Stimulated activated CD8-positive, alpha-beta memory T cell treated with anti-CD3 and anti-CD28 coated beads, Interleukin-12 subunit alpha, Interleukin-12 subunit beta, amount 100 ng/mL, for 4 hours (primary cell): ENCODE measurements around the gene SHISA9.

ENCODE experiments used
- DNase-seq: peaks from one replicate; pipeline ENCODE4 v3.0.0-alpha.2; 2020; ENCODE audit warnings: low read depth

The SHISA9 gene

DNA sequence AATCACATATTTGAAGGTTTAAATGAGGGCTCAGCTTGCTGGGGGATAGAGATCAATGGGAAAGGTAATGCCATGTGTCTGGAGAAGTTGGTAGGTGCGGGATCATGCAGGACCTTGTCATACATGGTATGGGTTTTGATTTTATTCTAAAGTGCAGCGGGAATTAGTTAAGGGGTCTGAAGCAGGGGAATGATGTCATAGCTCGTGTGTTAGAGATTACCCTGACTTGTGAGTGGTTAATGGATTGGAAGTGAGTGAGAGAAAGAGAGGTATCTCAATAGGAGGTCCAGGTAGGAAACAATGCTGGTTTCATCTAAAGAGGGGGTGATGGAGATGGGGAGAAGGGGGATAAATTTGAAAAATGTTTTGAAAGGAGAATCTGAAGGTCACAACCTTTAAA lies 280.0 kb downstream of the SHISA9 start:
- DNase-seq: no peak

DNA sequence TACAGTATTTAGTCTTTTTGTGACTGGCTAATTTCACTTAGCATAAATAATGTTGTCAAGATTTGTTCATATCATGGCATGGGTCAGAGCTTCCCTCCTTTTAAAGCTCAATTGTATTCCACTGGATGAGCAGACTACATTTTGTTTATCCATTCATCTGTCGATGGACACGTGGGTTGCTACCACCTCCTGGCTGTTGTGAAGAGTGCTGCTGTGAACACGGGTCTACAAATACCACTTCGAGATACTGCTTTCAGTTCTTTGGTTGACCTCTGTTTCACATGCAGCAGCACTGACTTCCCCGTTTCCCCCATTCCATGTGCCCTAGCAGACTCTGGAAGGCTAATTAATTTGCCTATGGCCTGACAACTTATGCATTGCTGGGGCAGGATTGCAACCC lies 285.4 kb downstream of the SHISA9 start:
- DNase-seq: no peak

DNA sequence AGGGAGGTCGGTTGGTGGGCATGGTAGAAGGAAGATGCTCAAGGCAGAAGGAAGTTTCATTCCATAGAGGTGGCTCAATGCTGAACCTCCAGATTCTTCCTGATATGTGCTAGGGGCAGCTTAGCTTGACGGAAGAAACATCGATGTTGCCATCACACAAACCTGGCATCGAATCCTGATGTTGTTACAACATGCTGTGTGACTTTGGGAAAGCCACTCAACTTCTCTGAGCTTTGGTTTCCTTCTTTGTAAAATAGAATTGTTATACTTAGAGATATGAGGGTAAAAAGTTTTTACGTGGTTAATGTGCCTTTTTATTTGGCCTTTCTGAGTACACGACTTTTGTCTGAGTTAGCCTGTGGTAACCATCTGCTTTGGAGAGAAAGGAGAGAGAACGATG lies 287.9 kb downstream of the SHISA9 start:
- DNase-seq: no peak

DNA sequence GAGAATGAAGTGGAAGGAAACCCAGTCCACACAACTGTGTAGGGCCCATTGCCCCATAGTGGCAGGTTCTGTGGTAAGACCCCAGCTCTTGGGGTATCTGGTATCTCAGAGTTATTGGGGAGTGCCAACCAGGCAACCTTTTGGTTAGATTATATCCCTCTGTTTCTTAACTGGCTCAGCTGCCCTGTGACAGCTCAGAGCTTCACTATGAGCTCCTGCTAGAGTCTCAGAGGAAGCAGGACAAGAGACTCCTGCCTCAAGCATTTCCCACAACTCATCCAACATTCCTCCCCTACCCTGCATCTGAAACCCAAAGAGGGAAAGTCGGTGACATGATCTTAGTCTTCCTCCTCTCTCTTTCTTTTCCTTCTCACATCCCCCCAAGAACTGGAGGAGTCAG lies 292.3 kb downstream of the SHISA9 start:
- DNase-seq: no peak

DNA sequence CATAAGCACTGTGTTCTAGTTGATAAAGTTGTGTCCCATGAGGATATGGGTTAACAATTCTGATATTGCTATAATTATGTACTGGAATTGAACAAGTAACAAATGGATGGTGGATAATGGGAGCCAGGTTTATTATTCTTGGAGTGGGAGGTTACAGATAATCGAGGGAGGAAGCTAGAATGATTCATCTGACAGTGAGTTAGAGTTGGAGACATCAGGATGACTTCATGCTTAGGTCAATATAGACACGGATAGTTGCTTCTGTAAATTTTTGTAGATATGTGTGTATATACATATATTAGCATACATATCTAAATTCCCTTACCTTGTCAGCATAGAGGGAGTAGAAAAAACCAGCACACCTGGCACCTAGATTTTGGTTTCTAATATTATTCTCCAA lies 293.4 kb downstream of the SHISA9 start:
- DNase-seq: no peak

DNA sequence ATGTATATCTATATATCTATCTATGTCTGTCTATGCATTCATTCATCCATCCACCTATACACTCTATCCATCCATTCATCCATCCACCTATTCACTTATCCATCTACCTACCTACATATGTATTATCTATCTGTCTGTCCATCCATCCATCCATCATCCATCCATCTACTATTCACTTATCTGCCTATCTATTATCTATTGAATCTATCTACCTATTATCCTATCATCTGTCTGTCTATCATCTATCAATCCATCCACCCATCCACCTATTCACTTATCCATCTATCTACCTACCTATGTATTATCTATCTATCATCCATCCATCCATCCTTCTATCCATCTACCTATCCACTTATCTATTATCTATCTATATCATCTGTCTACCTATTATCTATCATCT lies 302.3 kb downstream of the SHISA9 start:
- no peak for DNase-seq

DNA sequence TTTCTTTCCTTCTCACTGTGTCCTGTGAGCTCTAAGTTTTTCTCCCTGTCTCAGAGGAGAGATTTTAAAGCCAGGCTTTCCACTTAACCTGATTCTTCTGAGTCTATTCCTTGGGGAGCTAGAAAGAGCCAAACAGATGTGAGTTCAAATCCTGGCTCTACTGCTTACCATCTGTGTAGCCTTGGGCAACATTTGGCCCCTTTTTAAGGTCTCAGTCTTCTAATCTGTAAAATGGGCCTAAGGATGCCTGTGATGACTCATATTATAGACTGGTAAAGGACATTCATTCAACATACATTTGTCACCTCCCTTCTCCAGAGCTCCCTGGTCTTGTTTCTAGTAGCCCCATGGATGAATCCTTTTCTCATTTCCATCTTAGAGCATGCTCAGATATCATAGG lies 304.0 kb downstream of the SHISA9 start:
- DNase-seq: no peak

DNA sequence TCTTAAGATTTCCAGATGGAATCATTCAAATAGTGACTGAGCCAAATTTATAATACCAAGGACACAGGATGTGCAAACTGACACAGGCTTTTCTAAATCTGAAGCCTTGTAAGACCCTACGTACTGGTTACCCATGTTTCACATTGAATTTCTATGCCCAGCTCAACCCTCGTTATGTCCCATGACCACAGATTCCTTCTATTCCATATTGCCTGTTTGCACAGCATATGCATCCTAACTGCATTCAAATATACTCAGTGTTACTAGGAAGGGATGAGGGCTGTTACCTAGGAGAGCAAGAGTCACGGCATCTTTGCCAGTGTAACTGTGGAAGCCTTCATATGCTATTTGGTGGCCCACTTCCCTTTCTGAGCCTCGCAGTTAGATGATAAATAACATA lies 305.2 kb downstream of the SHISA9 start:
- DNase-seq: no peak

DNA sequence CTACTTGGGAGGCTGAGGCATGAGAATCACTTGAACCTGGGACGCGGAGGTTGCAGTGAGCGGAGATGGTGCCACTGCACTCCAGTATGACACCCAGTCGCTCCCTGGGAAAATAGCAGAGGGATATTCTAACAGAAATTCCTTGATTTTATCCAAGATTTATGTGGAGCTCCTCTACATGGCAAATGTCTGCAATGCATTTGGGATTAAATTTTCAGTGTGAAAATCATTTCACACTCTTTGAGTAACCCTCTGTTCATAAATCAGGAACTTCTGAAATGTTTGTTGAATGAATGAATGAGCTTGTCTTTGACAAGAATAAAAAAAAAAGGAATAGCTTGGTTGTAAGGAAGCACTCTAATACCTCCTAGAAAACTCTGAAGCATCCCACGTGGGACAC lies 305.8 kb downstream of the SHISA9 start:
- no peak for DNase-seq

DNA sequence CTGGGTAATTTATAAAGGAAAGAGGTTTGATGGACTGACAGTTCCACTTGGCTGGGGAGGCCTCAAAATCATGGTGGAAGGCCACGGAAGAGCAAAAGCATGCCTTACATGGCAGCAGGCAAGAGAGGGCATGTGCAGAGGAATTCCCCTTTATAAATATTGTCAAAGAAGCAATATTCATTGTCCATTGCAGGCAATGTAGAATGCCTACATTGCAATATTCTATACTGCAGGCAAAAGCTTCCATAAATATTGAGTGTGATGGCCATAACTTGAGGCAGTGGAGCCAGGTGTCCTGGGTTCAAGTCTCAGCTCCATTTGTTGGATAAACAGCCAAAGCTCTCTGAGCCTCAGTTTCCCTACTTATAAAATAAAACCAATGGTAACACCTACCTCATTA lies 322.3 kb downstream of the SHISA9 start:
- no peak for DNase-seq

DNA sequence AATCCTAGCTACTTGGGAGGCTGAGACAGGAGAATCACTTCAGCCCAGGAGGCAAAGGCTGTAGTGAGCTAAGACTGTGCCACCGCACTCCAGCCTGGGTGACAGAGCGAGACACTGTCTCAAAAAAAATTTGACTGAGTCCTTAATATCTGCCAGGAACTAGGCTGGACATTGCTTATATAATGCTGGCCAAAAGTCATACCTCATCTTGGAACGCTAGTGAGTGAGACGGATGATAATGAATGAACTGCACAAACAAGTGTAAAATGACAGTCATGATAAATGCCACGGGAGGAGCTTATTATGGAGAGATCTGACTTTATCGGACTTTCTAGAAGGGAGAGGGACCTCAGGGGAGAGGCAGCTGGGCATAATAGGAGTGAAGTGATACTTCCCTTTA lies 327.6 kb downstream of the SHISA9 start:
- no peak for DNase-seq

DNA sequence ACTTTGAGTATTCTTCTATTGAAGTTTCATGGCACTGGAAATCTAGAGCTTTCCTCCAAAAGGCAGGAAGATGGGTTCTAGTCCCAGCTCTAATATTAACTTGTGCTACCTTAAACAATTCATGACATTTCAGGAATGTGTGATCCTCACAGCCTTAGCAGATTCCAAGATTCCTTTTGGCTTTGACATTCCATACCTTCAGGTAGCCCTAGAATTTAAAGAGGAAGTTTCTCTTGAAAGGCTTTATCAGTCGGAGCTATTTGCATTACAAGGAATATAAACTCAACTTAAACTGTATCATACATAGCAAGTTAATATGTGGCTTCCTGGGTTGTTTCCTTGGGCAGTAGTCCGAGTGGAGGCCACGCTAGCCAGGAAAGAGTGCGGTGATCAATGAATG lies 330.0 kb downstream of the SHISA9 start:
- DNase-seq: no peak

DNA sequence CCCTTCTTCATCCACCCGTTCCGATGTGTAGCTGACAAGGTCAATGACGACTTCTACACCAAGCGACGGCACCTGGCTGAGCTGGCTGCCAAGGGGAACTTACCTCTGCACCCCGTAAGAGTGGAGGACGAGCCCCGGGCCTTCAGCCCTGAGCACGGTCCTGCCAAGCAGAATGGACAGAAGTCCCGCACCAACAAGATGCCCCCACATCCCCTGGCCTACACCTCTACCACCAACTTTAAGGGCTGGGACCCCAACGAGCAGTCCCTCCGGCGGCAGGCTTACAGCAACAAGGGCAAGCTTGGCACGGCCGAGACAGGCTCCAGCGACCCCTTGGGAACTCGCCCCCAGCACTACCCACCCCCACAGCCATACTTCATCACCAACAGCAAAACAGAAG lies 333.6 kb downstream of the SHISA9 start:
- DNase-seq: no peak

DNA sequence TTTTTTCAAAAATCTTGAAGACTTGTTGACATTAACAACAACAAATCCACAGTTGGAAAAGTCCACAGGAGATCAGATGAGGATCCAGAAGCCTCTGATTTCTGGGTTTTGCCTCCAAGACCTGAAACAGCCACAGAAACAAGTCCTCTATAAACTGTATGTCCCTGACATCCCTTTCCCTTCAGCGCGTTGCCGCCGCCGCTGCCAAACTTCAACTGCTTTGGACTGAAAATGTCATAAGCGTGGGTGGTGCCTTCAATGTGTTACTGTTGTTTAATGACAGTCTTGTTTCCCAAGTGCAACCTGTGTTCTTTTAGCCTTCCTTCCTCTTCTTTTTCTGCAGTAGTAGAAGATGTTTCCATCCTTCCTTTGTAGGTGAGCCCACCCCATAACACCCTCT lies 334.9 kb downstream of the SHISA9 start:
- no peak for DNase-seq

DNA sequence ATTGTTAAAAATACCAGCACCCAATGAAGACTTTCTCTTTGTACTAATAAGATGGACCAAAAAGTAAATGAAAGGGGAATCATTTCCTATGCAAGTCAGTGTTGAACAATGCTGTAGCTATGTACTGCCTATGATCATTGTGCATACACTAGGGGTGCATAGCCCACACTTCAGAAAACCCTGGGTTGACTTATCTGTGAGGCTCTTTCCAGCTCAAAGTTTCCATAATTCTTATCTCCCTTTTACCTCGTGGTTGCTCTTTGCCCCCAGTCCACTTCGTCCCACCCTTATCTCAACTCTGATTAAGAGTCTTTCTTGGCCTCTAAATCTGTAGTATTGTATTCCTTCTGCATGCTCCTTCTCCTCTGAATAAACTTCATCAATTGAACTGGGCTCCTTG lies 336.8 kb downstream of the SHISA9 start:
- DNase-seq: no peak

DNA sequence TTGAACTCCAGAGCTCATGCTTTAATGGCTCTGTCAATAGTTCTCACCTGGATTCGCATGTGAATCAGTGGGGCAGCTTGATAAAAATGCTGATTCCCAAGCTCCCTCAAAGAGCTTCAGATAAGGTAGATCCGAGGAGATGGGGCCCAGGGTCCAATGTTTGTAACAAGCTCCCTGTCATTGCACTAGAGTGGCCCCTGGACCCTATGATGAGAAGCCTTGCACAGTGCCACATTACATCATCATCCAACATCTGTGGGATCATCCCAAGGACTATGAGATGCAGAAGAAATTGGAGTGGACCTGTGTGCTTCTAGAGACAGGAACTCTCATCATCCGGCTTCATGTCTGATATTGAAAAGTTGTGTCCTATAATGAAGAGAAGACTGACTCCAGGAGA lies 340.8 kb downstream of the SHISA9 start:
- no peak for DNase-seq

DNA sequence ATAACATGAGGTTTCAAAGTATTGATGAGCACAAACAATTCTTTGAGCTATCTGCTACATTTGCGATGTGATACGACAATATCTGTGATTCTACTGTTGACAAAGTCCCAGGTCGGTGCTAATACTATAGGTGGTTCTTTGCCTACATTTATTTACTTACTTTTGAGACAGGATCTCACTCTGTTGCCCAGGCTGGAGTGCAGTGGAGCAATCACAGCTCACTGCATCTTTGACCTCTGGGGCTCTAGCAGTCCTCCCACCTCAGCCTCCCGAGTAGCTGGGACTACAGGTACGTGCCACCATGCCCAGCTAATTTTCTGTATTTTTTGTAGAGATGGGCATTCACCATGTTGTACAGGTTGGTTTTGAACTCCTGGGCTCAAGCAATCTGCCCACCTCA lies 343.4 kb downstream of the SHISA9 start:
- DNase-seq: no peak

DNA sequence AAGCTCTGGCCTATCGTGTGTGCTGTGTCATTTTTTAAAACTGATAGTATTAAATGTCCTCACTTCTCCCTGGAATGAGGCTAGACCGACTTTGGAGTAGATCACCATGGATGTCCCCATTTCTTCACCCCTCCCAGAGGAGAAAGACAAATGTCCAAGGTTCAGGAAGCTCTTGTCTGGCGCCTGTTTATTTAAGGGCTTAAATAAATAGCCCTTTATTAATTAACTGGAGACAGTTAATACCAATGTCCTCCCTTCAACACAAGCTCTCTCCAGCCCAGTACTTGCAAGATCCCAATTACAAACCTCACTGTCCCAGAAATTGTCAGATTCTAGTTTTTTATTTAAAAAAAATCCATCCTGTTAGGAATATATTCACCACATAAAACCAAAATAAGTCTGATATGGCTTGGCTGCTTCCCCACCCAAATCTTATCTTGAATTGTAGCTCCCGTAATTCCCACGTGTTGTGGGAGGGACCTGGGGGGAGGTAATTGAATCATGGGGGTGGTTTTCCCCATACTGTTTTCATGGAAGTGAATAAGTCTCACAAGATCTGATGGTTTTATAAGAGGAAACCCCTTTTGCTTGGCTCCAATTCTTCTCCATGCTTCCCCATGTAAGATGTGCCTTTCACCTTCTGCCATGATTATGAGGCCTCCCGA lies 344.4 kb downstream of the SHISA9 start:
- no peak for DNase-seq

DNA sequence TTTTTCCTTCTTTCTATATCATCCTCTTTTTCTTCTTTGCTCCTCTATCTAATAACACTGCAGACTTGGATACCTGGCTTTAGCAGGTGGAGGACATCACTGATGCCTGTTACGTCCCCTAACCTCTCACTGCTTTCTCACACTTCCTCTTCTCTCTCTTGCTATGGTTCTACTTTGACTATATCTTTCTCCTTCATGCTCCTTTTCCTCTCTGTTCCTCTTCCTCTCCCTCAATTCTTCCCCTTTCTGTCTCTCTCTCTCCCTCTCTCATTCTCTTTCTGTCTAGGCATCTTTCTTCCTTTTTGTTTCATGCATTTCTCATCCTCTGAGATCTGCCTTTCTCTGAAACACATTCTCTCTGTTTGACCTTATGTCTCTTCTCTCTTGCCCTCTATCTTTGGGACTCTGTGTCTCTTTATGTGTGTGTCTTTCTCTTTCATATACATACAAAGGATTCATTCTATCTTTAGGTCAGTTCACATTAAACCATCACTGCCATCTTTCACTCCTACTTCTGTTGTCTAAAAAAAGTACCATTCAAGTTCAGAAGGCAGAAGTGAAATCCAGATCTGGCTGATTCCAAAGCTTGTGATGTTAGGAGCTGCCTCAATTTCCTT lies 353.7 kb downstream of the SHISA9 start:
- no peak for DNase-seq

DNA sequence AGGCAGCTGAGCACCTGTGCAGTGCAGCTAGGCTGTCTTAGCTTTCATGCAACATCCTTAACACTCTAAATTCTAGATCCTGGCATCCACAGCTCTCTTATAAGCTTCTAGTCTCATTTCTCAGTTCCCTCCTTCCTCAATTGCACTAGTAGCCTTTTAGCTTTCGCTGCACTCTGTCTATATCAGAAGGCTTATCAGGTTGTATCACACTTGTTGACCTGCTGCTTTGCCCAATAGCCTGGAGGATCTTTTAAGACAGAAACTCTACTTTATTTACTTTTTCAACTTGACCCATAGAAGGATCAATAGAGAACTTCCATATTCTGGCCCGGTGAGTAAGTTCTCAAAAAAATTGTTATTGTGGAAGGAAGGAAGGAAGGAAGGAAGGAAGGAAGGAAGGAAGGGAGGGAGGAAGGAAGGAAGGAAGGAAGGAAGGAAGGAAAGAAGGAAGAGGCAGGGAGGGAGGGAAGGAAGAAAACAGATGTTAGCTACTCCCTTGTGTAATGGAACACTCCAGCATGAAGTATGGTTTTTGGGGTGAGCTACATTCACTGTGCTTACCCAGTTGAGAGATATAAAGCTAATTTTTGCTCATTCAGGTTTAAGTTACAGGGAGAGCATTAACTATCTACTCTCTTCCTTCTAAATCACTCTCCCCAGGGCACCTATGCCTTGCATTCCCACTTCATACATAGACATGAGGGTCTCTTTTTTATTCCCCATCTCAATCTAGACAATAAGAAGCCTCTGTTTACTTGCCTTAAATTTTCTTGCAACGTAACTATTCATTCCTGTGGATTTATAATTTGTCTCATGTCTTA lies 361.1 kb downstream of the SHISA9 start:
- no peak for DNase-seq

DNA sequence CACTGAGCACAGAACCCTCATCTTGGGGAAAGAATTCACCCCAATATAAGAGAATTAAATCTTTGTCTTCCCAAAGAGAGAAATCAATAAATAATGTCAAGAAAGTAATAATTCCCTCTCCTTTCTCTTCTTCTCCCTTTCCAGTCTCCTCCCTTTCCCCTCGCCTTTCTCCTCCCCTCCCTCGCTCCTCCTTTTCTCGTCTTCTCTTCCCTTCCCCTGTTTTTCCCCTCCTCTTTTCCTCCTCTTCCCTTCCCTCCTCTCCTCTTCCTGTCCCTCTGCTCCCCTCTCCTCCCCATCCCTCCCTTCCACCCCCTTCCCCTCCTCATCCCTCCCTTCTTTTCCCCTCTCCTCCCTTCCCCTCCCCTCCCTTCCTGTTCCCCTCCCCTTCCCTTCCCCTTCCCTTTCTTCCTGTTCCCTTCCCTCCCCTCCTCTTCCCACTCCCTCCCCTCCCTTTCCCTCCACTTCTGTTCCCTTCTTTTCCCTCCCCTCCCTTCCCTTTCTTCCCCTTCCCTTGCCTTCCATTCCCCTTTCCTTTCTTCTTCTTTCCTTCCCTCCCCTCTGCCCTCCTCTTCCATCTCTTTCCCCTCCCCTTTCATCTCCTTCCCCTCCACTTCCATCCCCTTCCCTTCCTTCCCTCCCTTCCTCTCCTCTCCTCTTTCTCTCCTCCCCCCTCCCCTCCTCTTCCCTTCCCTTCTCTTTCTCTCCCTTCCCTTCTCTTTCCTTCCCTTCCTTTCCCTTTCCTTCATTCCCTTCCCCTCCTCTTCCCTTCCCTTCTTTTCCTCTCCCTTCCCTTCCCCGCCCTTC lies 363.6 kb downstream of the SHISA9 start:
- no peak for DNase-seq

DNA sequence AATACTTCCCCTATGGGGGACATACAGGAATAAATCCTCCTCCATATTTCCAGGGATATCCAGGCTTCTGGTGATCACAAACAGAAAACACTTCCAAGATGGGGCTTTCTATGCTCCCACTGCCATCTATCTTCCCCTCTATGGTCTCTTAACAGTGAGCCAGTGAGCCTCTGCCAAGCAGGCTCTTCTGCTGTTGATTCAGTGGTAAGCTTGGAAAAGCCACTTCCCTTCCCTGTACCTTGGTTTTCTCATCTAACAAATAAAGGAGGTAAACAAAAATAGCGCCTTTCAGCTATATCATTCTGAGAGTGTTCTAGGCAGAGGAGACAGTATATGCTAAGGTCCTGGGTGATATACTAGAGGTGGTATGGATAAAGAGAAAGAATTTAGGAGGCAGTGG lies 368.0 kb downstream of the SHISA9 start:
- DNase-seq: no peak
